Stomach (tissue), 4 donors: ENCODE measurements around the gene GLB1L2.

Experiments used
- POLR2AphosphoS5 ChIP-seq, 3 donors: sonication (generic); formaldehyde crosslinking; IDR thresholded peaks; one replicate each; pipeline ENCODE4 v1.6.1; 2016; ENCODE audit warnings: antibody characterized with exemption in 3 of 3
- TF ChIP-seq, protein P1 (sequence below), 7 experiments: fragments of 450-650 bp in 4 of 7; fragments of 200-600 bp in 3 of 7; sonication (generic) in 3 of 7; IDR thresholded peaks; one replicate each; pipeline ENCODE4 v1.5.1; 2016 to 2019; ENCODE audit warnings: antibody characterized with exemption in 7 of 7, control low read depth in 2 of 7, mild to moderate bottlenecking in 1 of 7

DNA sequence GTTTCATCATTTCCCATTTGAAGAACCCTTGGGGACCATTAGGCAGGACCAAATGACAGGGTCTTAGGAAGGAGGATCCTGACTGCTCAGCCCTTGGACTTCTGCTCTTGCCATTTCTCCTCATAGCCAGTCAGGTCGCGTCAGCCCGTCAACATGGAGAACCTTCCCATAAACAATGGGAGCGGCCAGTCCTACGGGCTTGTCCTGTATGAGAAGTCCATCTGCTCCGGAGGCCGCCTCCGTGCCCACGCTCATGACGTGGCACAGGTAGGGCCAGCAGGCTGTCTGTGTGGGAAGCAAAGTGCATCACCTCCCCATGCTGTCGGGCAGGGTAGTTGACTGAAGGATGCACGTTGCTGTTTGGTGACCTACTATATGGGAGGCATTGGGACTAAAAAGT lies 19.6 kb upstream of the GLB1L2 start:
- TF ChIP-seq POLR2AphosphoS5 (IDR thresholded peaks at IDR 0.05): no peak
- TF ChIP-seq, protein P1, sequence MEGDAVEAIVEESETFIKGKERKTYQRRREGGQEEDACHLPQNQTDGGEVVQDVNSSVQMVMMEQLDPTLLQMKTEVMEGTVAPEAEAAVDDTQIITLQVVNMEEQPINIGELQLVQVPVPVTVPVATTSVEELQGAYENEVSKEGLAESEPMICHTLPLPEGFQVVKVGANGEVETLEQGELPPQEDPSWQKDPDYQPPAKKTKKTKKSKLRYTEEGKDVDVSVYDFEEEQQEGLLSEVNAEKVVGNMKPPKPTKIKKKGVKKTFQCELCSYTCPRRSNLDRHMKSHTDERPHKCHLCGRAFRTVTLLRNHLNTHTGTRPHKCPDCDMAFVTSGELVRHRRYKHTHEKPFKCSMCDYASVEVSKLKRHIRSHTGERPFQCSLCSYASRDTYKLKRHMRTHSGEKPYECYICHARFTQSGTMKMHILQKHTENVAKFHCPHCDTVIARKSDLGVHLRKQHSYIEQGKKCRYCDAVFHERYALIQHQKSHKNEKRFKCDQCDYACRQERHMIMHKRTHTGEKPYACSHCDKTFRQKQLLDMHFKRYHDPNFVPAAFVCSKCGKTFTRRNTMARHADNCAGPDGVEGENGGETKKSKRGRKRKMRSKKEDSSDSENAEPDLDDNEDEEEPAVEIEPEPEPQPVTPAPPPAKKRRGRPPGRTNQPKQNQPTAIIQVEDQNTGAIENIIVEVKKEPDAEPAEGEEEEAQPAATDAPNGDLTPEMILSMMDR (IDR thresholded peaks at IDR 0.05): no peak
